IPS-18c (cell line): ENCODE data around the gene EPS15.

ENCODE experiments used
- H3K4me3 ChIP-seq: 2 replicates; pipeline ENCODE4 v1.7.0; 2013; ENCODE audit warnings: low read depth, mild to moderate bottlenecking, low read length, moderate library complexity; ENCODE audit not compliant: insufficient read depth
- H3K9me3 ChIP-seq: one replicate; pipeline ENCODE4 v1.6.1; 2013; ENCODE audit warnings: mild to moderate bottlenecking, low read length, moderate library complexity; ENCODE audit not compliant: control insufficient read depth, insufficient read depth

The EPS15 gene

GRCh38 chr1:51344602-51345299 lies 174.3 kb downstream of the EPS15 start:
- peak overlapping the region; percentile 52 for H3K4me3 ChIP-seq
- no peaks in the 10 kb centered on the region for H3K9me3 ChIP-seq

- no peaks in the 10 kb centered on the region for H3K9me3 ChIP-seq
- peak overlapping the region; percentile 52 for H3K4me3 ChIP-seq
These were observed 174.8 kb downstream of the EPS15 start for GRCh38 chr1:51344276-51344601.

GRCh38 chr1:51343624-51344023 lies 175.4 kb downstream of the EPS15 start:
- no peaks in the 10 kb centered on the region for H3K9me3 ChIP-seq
- H3K4me3 ChIP-seq: no peak overlapping the region

- no peaks in the 10 kb centered on the region for H3K9me3 ChIP-seq
- no peak overlapping the region for H3K4me3 ChIP-seq
These were observed 176.4 kb downstream of the EPS15 start for GRCh38 chr1:51342591-51343206.

- no peaks in the 10 kb centered on the region for H3K9me3 ChIP-seq
- no peak overlapping the region for H3K4me3 ChIP-seq
These were observed 177.1 kb downstream of the EPS15 start for GRCh38 chr1:51341876-51342496.

- no peaks in the 10 kb centered on the region for H3K9me3 ChIP-seq
- no peak overlapping the region for H3K4me3 ChIP-seq
These were observed 178.7 kb downstream of the EPS15 start for GRCh38 chr1:51340380-51340779.

- Histone ChIP-seq H3K4me3 (no peak overlapping the region), H3K9me3 (no peaks in the 10 kb centered on the region)
These were observed 182.4 kb downstream of the EPS15 start for GRCh38 chr1:51336711-51337110.

- no peak overlapping the region for H3K4me3 ChIP-seq
- no peaks in the 10 kb centered on the region for H3K9me3 ChIP-seq
These were observed 183.1 kb downstream of the EPS15 start for GRCh38 chr1:51336004-51336403.

- H3K4me3 ChIP-seq: peak overlapping the region; percentile 54; the same call in 1 of the 2 replicates
- no peaks in the 10 kb centered on the region for H3K9me3 ChIP-seq
These were observed 187.6 kb downstream of the EPS15 start for GRCh38 chr1:51331206-51332100.

- peak within 1 kb of the TSS; percentile 54 for H3K4me3 ChIP-seq
- H3K9me3 ChIP-seq: no peaks in the 10 kb centered on the region
These were observed 188.5 kb downstream of the EPS15 start, which contains the start of gene TTC39A for GRCh38 chr1:51330331-51331201. TSS of gene TTC39A (minus strand) at chr1:51330562. CDS start at chr1:51330477, 85 bp downstream.

- H3K9me3 ChIP-seq: no peaks in the 10 kb centered on the region
- peak overlapping the region; percentile 28; the same call in 1 of the 2 replicates for H3K4me3 ChIP-seq
These were observed 189.4 kb downstream of the EPS15 start for GRCh38 chr1:51329443-51330325.

GRCh38 chr1:51328926-51329325 lies 190.1 kb downstream of the EPS15 start:
- Histone ChIP-seq H3K9me3 (no peaks in the 10 kb centered on the region), H3K4me3 (no peak overlapping the region)

- H3K4me3 ChIP-seq: no peak overlapping the region
- H3K9me3 ChIP-seq: no peaks in the 10 kb centered on the region
These were observed 190.8 kb downstream of the EPS15 start for GRCh38 chr1:51328279-51328678.

GRCh38 chr1:51327386-51327785 lies 191.7 kb downstream of the EPS15 start:
- no peaks in the 10 kb centered on the region for H3K9me3 ChIP-seq
- no peak overlapping the region for H3K4me3 ChIP-seq

- no peak overlapping the region for H3K4me3 ChIP-seq
These were observed 192.2 kb downstream of the EPS15 start for GRCh38 chr1:51326839-51327238.

More at GRCh38 chr1:51326839-51327238, 192.2 kb downstream of the EPS15 start:
- H3K9me3 ChIP-seq: no peaks in the 10 kb centered on the region
